ENCODE results near the gene HTR2C.
"Not testable (repeated sequence)": the region's sequence is repeated elsewhere in the genome, so short reads cannot be mapped to it uniquely, and the experiment has no call there.

HTR2C gene

GRCh38 chrX:114619874-114620273 lies 36.0 kb downstream of the HTR2C start:
- in situ Hi-C loops (cut with MboI; ENCODE audit: low sequenced_read_pairs, unreplicated experiment), result loop anchor here (25.0 kb wide), 1 partner anchor 342 kb away; no protein-coding TSS in a partner anchor
- peak; percentile 12 for DNase-seq (ENCODE audit: low spot score)
- TF ChIP-seq CTCF (IDR thresholded peaks at IDR 0.05; ENCODE audit: borderline replicate concordance, control extremely low read depth, extremely low read depth, insufficient read depth, missing control alignments), result peak; percentile 32

- TF ChIP-seq CTCF (IDR thresholded peaks at IDR 0.05; ENCODE audit: borderline replicate concordance, control extremely low read depth, extremely low read depth, insufficient read depth, missing control alignments), result peak; percentile 18
- in situ Hi-C loops (cut with MboI; ENCODE audit: low sequenced_read_pairs, unreplicated experiment), result no loop called here
- peak; percentile 8 for DNase-seq (ENCODE audit: low spot score)
Measured at GRCh38 chrX:114626323-114626722, 42.4 kb downstream of the HTR2C start.

GRCh38 chrX:114635986-114636385 lies 52.1 kb downstream of the HTR2C start:
- DNase-seq (ENCODE audit: low spot score), result no peak
- in situ Hi-C loops (cut with MboI; ENCODE audit: low sequenced_read_pairs, unreplicated experiment), result no loop called here
- TF ChIP-seq CTCF (IDR thresholded peaks at IDR 0.05; ENCODE audit: borderline replicate concordance, control extremely low read depth, extremely low read depth, insufficient read depth, missing control alignments), result no peak

- TF ChIP-seq CTCF (IDR thresholded peaks at IDR 0.05; ENCODE audit: borderline replicate concordance, control extremely low read depth, extremely low read depth, insufficient read depth, missing control alignments), result no peak
- in situ Hi-C loops (cut with MboI; ENCODE audit: low sequenced_read_pairs, unreplicated experiment), result no loop called here
- no peak for DNase-seq (ENCODE audit: low spot score)
Measured at GRCh38 chrX:114650351-114650750, 66.5 kb downstream of the HTR2C start.

GRCh38 chrX:114675365-114675764 lies 91.5 kb downstream of the HTR2C start:
- in situ Hi-C loops (cut with MboI; ENCODE audit: low sequenced_read_pairs, unreplicated experiment), result no loop called here
- no peak for TF ChIP-seq CTCF (IDR thresholded peaks at IDR 0.05; ENCODE audit: borderline replicate concordance, control extremely low read depth, extremely low read depth, insufficient read depth, missing control alignments)
- no peak for DNase-seq (ENCODE audit: low spot score)

- DNase-seq (ENCODE audit: low spot score); in situ Hi-C loops (cut with MboI; ENCODE audit: low sequenced_read_pairs, unreplicated experiment): not testable (repeated sequence)
Measured at GRCh38 chrX:114700533-114700932, 116.6 kb downstream of the HTR2C start.

- TF ChIP-seq CTCF (IDR thresholded peaks at IDR 0.05; ENCODE audit: borderline replicate concordance, control extremely low read depth, extremely low read depth, insufficient read depth, missing control alignments), result no peak
- no peak for DNase-seq (ENCODE audit: low spot score)
- in situ Hi-C loops (cut with MboI; ENCODE audit: low sequenced_read_pairs, unreplicated experiment), result no loop called here
Measured at GRCh38 chrX:114709406-114709805, 125.5 kb downstream of the HTR2C start.

Measured in GM13976 (cell line).